Activated T-cell treated with anti-CD3 and anti-CD28 coated beads for 48 hours (primary cell): ENCODE data around the gene NT5DC4.

Source experiments
- DNase-seq: peaks from one replicate; pipeline ENCODE4 v3.0.0-alpha.2; 2020; ENCODE audit warnings: low read depth

NT5DC4 gene

GRCh38 chr2:112754564-112754963 is 33.7 kb downstream of the NT5DC4 start:
- no peak for DNase-seq

GRCh38 chr2:112755444-112755843 is 34.6 kb downstream of the NT5DC4 start:
- DNase-seq = no peak

- DNase-seq = no peak
These were observed 35.4 kb downstream of the NT5DC4 start for GRCh38 chr2:112756207-112756606.

- DNase-seq = no peak
These were observed 36.4 kb downstream of the NT5DC4 start for GRCh38 chr2:112757265-112757664.

- DNase-seq = no peak
These were observed 37.9 kb downstream of the NT5DC4 start for GRCh38 chr2:112758711-112759110.

GRCh38 chr2:112760149-112760548 is 39.3 kb downstream of the NT5DC4 start:
- DNase-seq = no peak

GRCh38 chr2:112762276-112762675 is 41.5 kb downstream of the NT5DC4 start:
- DNase-seq = no peak

GRCh38 chr2:112764071-112765044 is 43.5 kb downstream of the NT5DC4 start, which contains the start of gene CKAP2L:
TSS of gene CKAP2L (minus strand) at chr2:112764609. CDS start at chr2:112764598, 11 bp downstream.
- peak; percentile 93 for DNase-seq

GRCh38 chr2:112765251-112765650 is 44.4 kb downstream of the NT5DC4 start:
- no peak for DNase-seq

GRCh38 chr2:112767693-112768330 is 47.0 kb downstream of the NT5DC4 start:
- DNase-seq = no peak

- no peak for DNase-seq
These were observed 47.6 kb downstream of the NT5DC4 start for GRCh38 chr2:112768432-112768831.

- DNase-seq = no peak
These were observed 51.5 kb downstream of the NT5DC4 start for GRCh38 chr2:112772322-112772721.

- no peak for DNase-seq
These were observed 52.2 kb downstream of the NT5DC4 start for GRCh38 chr2:112772911-112773475.

- no peak for DNase-seq
These were observed 52.7 kb downstream of the NT5DC4 start for GRCh38 chr2:112773556-112773955.

GRCh38 chr2:112774536-112775285 is 53.9 kb downstream of the NT5DC4 start:
- DNase-seq = no peak

GRCh38 chr2:112776113-112776512 is 55.3 kb downstream of the NT5DC4 start:
- no peak for DNase-seq

- no peak for DNase-seq
These were observed 56.2 kb downstream of the NT5DC4 start for GRCh38 chr2:112777036-112777435.

- DNase-seq = no peak
These were observed 58.8 kb downstream of the NT5DC4 start for GRCh38 chr2:112779598-112779997.

GRCh38 chr2:112782234-112782799 is 61.5 kb downstream of the NT5DC4 start:
- no peak for DNase-seq

GRCh38 chr2:112783187-112783714 is 62.4 kb downstream of the NT5DC4 start:
- no peak for DNase-seq
